ENCODE data around the gene CD22. TPM values are rescaled to one million over a fixed set of nuclear protein-coding genes. Genes with fewer than 3 reads are reported as not detected.
"Not testable (repeated sequence)": the region's sequence is repeated elsewhere in the genome, so short reads cannot be mapped to it uniquely, and the experiment has no call there.

The CD22 gene
- total and polyA plus RNA-seq, 2 donors (not counting 3 experiments of a cell fraction or from before 2014, with no cell fraction given) = not detected

- FAIRE-seq = no peak
- Histone ChIP-seq H3K4me2 (ENCODE audit: insufficient read depth, low read length) (no peak overlapping the region), H3K36me3 (ENCODE audit: control insufficient read depth in 2 of 2, extremely low read depth in 1 of 2, insufficient read depth in 2 of 2, low read length in 2 of 2) (no peaks in the 10 kb centered on the region), H3K9me3 (replicated peaks; ENCODE audit: control insufficient read depth, insufficient read depth, low read length) (no peaks in the 10 kb centered on the region), H3K9ac (replicated peaks; ENCODE audit: extremely low read depth, insufficient read depth, low read length) (no peak overlapping the region), H2AFZ (ENCODE audit: low read depth, low read length) (no peak overlapping the region), H3K4me3 (replicated peaks in 1 of 3; ENCODE audit: insufficient read depth in 1 of 3, low read depth in 1 of 3, low read length in 3 of 3) (no peak overlapping the region), H3K4me1 (ENCODE audit: control insufficient read depth, extremely low read depth, insufficient read depth, low read length) (no peaks in the 10 kb centered on the region), H3K79me2 (ENCODE audit: control insufficient read depth, insufficient read depth, low read length) (no peaks in the 10 kb centered on the region), H3K27ac (ENCODE audit: insufficient read depth, low read depth, low read length) (no peak overlapping the region), H3K9me1 (replicated peaks; ENCODE audit: control insufficient read depth, extremely low read depth, insufficient read depth, low read length) (no peaks in the 10 kb centered on the region), H3K27me3 (ENCODE audit: control insufficient read depth in 2 of 2, insufficient read depth in 2 of 2, low read length in 2 of 2) (peaks cover 1 to 6% of the 10 kb centered on the region in 2 experiments), H4K20me1 (replicated peaks; ENCODE audit: control insufficient read depth, extremely low read depth, insufficient read depth, low read length) (no peaks in the 10 kb centered on the region)
- no peak for DNase-seq (ENCODE audit: low read depth, low spot score)
- no peak for TF ChIP-seq MYC (IDR thresholded peaks at IDR 0.05; ENCODE audit: low read depth, low read length)
- TF ChIP-seq FOS (IDR thresholded peaks at IDR 0.05; ENCODE audit: borderline replicate concordance, insufficient read depth, low read length) = no peak
- TF ChIP-seq CTCF (IDR thresholded peaks at IDR 0.05; ENCODE audit: extremely low read depth in 1 of 2, insufficient read depth in 1 of 2, low read depth in 1 of 2, low read length in 2 of 2) = no peak
- no peak for TF ChIP-seq MAX (IDR thresholded peaks at IDR 0.05; ENCODE audit: insufficient read depth, insufficient read length)
- no peak for TF ChIP-seq POLR2AphosphoS5 (IDR thresholded peaks at IDR 0.05; ENCODE audit: insufficient read depth, low read depth, low read length)
- no peak for TF ChIP-seq EZH2 (IDR thresholded peaks at IDR 0.05; ENCODE audit: borderline replicate concordance, low read depth, low read length, severe bottlenecking)
- no peak for TF ChIP-seq POLR2A (IDR thresholded peaks at IDR 0.05; ENCODE audit: low read depth, low read length)
- TF ChIP-seq GATA2 (IDR thresholded peaks at IDR 0.05; ENCODE audit: insufficient read depth, insufficient read length, low read depth, low read length) = no peak
- TF ChIP-seq JUN (IDR thresholded peaks at IDR 0.05; ENCODE audit: borderline replicate concordance, insufficient read depth, insufficient read length, low read depth) = no peak
- ChIA-PET POLR2A (no interaction called here), CTCF (no interaction called here)
- dilution Hi-C loops (cut with MboI; ENCODE audit: extremely low pct_ligation_motif_present, low sequenced_read_pairs) = no loop called here
- BruUV-seq (replicated peaks) = no TSS peak
- intact Hi-C loops (cut with micrococcal nuclease) = no loop called here
These were observed 43.9 kb upstream of the CD22 start for GRCh38 chr19:35285095-35285449.

- CTCF ChIA-PET, POLR2A ChIA-PET, FAIRE-seq: not testable (repeated sequence)
These were observed 43.5 kb upstream of the CD22 start for GRCh38 chr19:35285465-35285864.

GRCh38 chr19:35286101-35286500 lies 42.9 kb upstream of the CD22 start:
- BruUV-seq (replicated peaks); H4K20me1 ChIP-seq (replicated peaks; ENCODE audit: control insufficient read depth, extremely low read depth, insufficient read depth, low read length); POLR2A ChIA-PET; dilution Hi-C loops (cut with MboI; ENCODE audit: extremely low pct_ligation_motif_present, low sequenced_read_pairs); H3K27ac ChIP-seq (ENCODE audit: insufficient read depth, low read depth, low read length); H3K9me3 ChIP-seq (replicated peaks; ENCODE audit: control insufficient read depth, insufficient read depth, low read length); H3K4me3 ChIP-seq (replicated peaks in 1 of 3; ENCODE audit: insufficient read depth in 1 of 3, low read depth in 1 of 3, low read length in 3 of 3); H3K4me1 ChIP-seq (ENCODE audit: control insufficient read depth, extremely low read depth, insufficient read depth, low read length); H3K36me3 ChIP-seq (ENCODE audit: control insufficient read depth in 2 of 2, extremely low read depth in 1 of 2, insufficient read depth in 2 of 2, low read length in 2 of 2); H3K4me2 ChIP-seq (ENCODE audit: insufficient read depth, low read length); intact Hi-C loops (cut with micrococcal nuclease); H2AFZ ChIP-seq (ENCODE audit: low read depth, low read length); H3K9me1 ChIP-seq (replicated peaks; ENCODE audit: control insufficient read depth, extremely low read depth, insufficient read depth, low read length); H3K27me3 ChIP-seq (ENCODE audit: control insufficient read depth in 2 of 2, insufficient read depth in 2 of 2, low read length in 2 of 2); FAIRE-seq; H3K79me2 ChIP-seq (ENCODE audit: control insufficient read depth, insufficient read depth, low read length); H3K9ac ChIP-seq (replicated peaks; ENCODE audit: extremely low read depth, insufficient read depth, low read length); DNase-seq (ENCODE audit: low read depth, low spot score): not testable (repeated sequence)
- CTCF ChIA-PET = interaction anchor here (1.0 kb wide), 1 partner anchor 10 kb away, joined by 3 read pairs; no protein-coding TSS in a partner anchor

More at GRCh38 chr19:35285465-35285864, 43.5 kb upstream of the CD22 start:
- BruUV-seq (replicated peaks); H3K9me1 ChIP-seq (replicated peaks; ENCODE audit: control insufficient read depth, extremely low read depth, insufficient read depth, low read length); H3K36me3 ChIP-seq (ENCODE audit: control insufficient read depth in 2 of 2, extremely low read depth in 1 of 2, insufficient read depth in 2 of 2, low read length in 2 of 2); H2AFZ ChIP-seq (ENCODE audit: low read depth, low read length); intact Hi-C loops (cut with micrococcal nuclease); H3K79me2 ChIP-seq (ENCODE audit: control insufficient read depth, insufficient read depth, low read length); dilution Hi-C loops (cut with MboI; ENCODE audit: extremely low pct_ligation_motif_present, low sequenced_read_pairs); H3K9ac ChIP-seq (replicated peaks; ENCODE audit: extremely low read depth, insufficient read depth, low read length); H3K4me2 ChIP-seq (ENCODE audit: insufficient read depth, low read length); H4K20me1 ChIP-seq (replicated peaks; ENCODE audit: control insufficient read depth, extremely low read depth, insufficient read depth, low read length); DNase-seq (ENCODE audit: low read depth, low spot score); H3K4me1 ChIP-seq (ENCODE audit: control insufficient read depth, extremely low read depth, insufficient read depth, low read length); H3K27me3 ChIP-seq (ENCODE audit: control insufficient read depth in 2 of 2, insufficient read depth in 2 of 2, low read length in 2 of 2); H3K9me3 ChIP-seq (replicated peaks; ENCODE audit: control insufficient read depth, insufficient read depth, low read length); H3K4me3 ChIP-seq (replicated peaks in 1 of 3; ENCODE audit: insufficient read depth in 1 of 3, low read depth in 1 of 3, low read length in 3 of 3); H3K27ac ChIP-seq (ENCODE audit: insufficient read depth, low read depth, low read length): not testable (repeated sequence)
